Glutamatergic neuron (in vitro differentiated cells): ENCODE results near the gene HSF4. TPM values are rescaled to one million over a fixed set of nuclear protein-coding genes. Genes with fewer than 3 reads are reported as not detected.

Experiments
- DNase-seq: peaks from one replicate; pipeline ENCODE4 v3.0.0; 2022
- H3K27ac Mint-ChIP-seq: one replicate; pipeline ENCODE4 v1.8.0; 2020; ENCODE audit warnings: mild to moderate bottlenecking, mixed read lengths, inconsistent platforms; ENCODE audit not compliant: unreplicated experiment
- H3K27me3 Mint-ChIP-seq: one replicate; pipeline ENCODE4 v1.8.0; 2020; ENCODE audit warnings: mild to moderate bottlenecking, moderate library complexity, mixed read lengths, inconsistent platforms; ENCODE audit not compliant: unreplicated experiment
- H3K36me3 Mint-ChIP-seq: one replicate; pipeline ENCODE4 v1.8.0; 2020; ENCODE audit warnings: mild to moderate bottlenecking, mixed read lengths, inconsistent platforms; ENCODE audit not compliant: unreplicated experiment
- H3K4me1 Mint-ChIP-seq: one replicate; pipeline ENCODE4 v1.8.0; 2020; ENCODE audit warnings: mild to moderate bottlenecking, low read depth, mixed read lengths, inconsistent platforms; ENCODE audit not compliant: unreplicated experiment
- H3K4me3 Mint-ChIP-seq: one replicate; pipeline ENCODE4 v1.8.0; 2020; ENCODE audit warnings: mild to moderate bottlenecking, mixed read lengths, inconsistent platforms; ENCODE audit not compliant: unreplicated experiment
- H3K9me3 Mint-ChIP-seq: one replicate; pipeline ENCODE4 v1.8.0; 2020; ENCODE audit warnings: mild to moderate bottlenecking, moderate library complexity, mixed read lengths, inconsistent platforms; ENCODE audit not compliant: unreplicated experiment
- CTCF ChIP-seq: fragments of 200-600 bp; sonication (generic); IDR thresholded peaks from one replicate; pipeline ENCODE4 v1.5.0; 2021; ENCODE audit not compliant: partially characterized antibody, unreplicated experiment
- total RNA-seq: library from RNA; stranded (reverse); fragmentation: NEBNext Ultra II Directional; extraction: Animal tissue kit (Norgen Biotek cat#: 25700); gene quantifications from one replicate; pipeline ENCODE4 v1.2.1, GENCODE V29; 2021; ENCODE audit not compliant: unreplicated experiment

Gene HSF4
- total RNA-seq, 1 donor from 2014 or later, result 7.2 TPM

- Mint-ChIP-seq H3K9me3 (peaks cover 2% of the 10 kb centered on the region), H3K27me3 (peaks cover 13% of the 10 kb centered on the region), H3K27ac (no peak overlapping the region), H3K4me3 (no peak overlapping the region), H3K36me3 (peaks cover 6% of the 10 kb centered on the region), H3K4me1 (peaks cover 3% of the 10 kb centered on the region)
- DNase-seq, result no peak
- TF ChIP-seq CTCF, result no peak
Observed at GRCh38 chr16:67147437-67148140, 17.0 kb upstream of the HSF4 start.

- Mint-ChIP-seq H3K36me3 (peaks cover 9% of the 10 kb centered on the region), H3K4me1 (peaks cover 3% of the 10 kb centered on the region), H3K27ac (no peak overlapping the region), H3K4me3 (peak overlapping the region; percentile 14), H3K27me3 (peaks cover 19% of the 10 kb centered on the region), H3K9me3 (peaks cover 3% of the 10 kb centered on the region)
- DNase-seq, result no peak
- no peak for TF ChIP-seq CTCF
Observed at GRCh38 chr16:67148221-67148620, 16.3 kb upstream of the HSF4 start.

- TF ChIP-seq CTCF, result no peak
- Mint-ChIP-seq H3K36me3 (peaks cover 9% of the 10 kb centered on the region), H3K4me3 (peak overlapping the region; percentile 14), H3K27me3 (peaks cover 20% of the 10 kb centered on the region), H3K27ac (no peak overlapping the region), H3K9me3 (peaks cover 3% of the 10 kb centered on the region), H3K4me1 (peaks cover 3% of the 10 kb centered on the region)
- no peak for DNase-seq
Observed at GRCh38 chr16:67148656-67149275, 15.8 kb upstream of the HSF4 start.

- H3K27ac Mint-ChIP-seq, result no peak overlapping the region
- no peak for DNase-seq
- H3K27me3 Mint-ChIP-seq, result peaks cover 24% of the 10 kb centered on the region
- H3K36me3 Mint-ChIP-seq, result peaks cover 9% of the 10 kb centered on the region
- H3K4me3 Mint-ChIP-seq, result no peak overlapping the region
- H3K4me1 Mint-ChIP-seq, result peaks cover 3% of the 10 kb centered on the region
- TF ChIP-seq CTCF, result no peak
- H3K9me3 Mint-ChIP-seq, result peaks cover 3% of the 10 kb centered on the region
Observed at GRCh38 chr16:67149276-67150046, 15.1 kb upstream of the HSF4 start.
